Bronchial epithelial cell (primary cell): ENCODE measurements around the gene VAV3. TPM values are rescaled to one million over a fixed set of nuclear protein-coding genes. Genes with fewer than 3 reads are reported as not detected.

Experiments used
- DNase-seq: peaks from one replicate; pipeline ENCODE4 v3.0.0-alpha.2; 2010; ENCODE audit warnings: low read depth
- FAIRE-seq: peaks from 2 replicates; lab custom pipeline; 2011; peaks lifted over from hg19 to GRCh38; lab: Jason Lieb, UNC
- H3K27me3 ChIP-seq: 2 replicates; pipeline ENCODE4 v1.5.1; 2011; ENCODE audit warnings: low read length; ENCODE audit not compliant: control insufficient read depth, insufficient read depth
- H3K36me3 ChIP-seq: 2 replicates; pipeline ENCODE4 v1.5.1; 2011; ENCODE audit warnings: low read length; ENCODE audit not compliant: control insufficient read depth, insufficient read depth
- H3K4me3 ChIP-seq: 2 replicates; pipeline ENCODE4 v1.5.1; 2011; ENCODE audit warnings: mild to moderate bottlenecking, low read depth, low read length, control low read depth
- total RNA-seq: library from RNA; depleted of rRNA; stranded (reverse); fragments of >200 nt; gene quantifications from 2 replicates; pipeline ENCODE4 v1.2.1, GENCODE V29; 2014
- TF ChIP-seq, protein P1 (sequence below): IDR thresholded peaks from 2 replicates; pipeline ENCODE4 v1.5.1; 2011; ENCODE audit warnings: mild to moderate bottlenecking, moderate library complexity, low read length, control low read depth, inconsistent platforms; ENCODE audit not compliant: insufficient read depth, severe bottlenecking

VAV3 gene
- total RNA-seq, 1 donor from 2014 or later = 10.5 TPM

DNA sequence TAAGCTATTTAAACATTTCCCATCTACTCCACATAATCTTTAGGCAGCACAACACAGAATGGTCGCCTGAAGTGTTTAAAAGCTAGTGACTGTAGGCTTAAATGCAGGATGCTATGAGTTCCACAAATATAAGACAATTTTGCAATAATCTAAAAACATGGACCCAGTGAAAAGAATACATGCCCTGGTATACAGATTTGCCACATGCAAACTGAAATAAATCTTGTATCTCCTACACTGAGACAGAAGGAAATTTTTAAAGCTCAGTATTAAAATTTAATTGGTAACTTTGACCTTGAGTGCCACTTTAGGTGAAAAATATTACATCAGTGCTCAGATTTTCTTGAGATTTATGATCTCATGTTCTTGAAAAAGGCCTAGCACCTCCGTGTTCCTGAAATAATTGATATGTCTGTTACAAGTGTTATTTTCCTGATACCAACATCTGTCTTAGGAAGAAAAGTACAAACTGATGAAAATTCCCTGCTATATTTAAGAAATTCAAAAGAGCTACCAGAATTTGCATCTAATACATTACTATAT is 285.5 kb downstream of the VAV3 start:
- no peak for FAIRE-seq
- no peak overlapping the region for H3K4me3 ChIP-seq
- H3K36me3 ChIP-seq = no peaks in the 10 kb centered on the region
- TF ChIP-seq, protein P1, sequence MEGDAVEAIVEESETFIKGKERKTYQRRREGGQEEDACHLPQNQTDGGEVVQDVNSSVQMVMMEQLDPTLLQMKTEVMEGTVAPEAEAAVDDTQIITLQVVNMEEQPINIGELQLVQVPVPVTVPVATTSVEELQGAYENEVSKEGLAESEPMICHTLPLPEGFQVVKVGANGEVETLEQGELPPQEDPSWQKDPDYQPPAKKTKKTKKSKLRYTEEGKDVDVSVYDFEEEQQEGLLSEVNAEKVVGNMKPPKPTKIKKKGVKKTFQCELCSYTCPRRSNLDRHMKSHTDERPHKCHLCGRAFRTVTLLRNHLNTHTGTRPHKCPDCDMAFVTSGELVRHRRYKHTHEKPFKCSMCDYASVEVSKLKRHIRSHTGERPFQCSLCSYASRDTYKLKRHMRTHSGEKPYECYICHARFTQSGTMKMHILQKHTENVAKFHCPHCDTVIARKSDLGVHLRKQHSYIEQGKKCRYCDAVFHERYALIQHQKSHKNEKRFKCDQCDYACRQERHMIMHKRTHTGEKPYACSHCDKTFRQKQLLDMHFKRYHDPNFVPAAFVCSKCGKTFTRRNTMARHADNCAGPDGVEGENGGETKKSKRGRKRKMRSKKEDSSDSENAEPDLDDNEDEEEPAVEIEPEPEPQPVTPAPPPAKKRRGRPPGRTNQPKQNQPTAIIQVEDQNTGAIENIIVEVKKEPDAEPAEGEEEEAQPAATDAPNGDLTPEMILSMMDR = no peak
- no peak for DNase-seq
- no peaks in the 10 kb centered on the region for H3K27me3 ChIP-seq

DNA sequence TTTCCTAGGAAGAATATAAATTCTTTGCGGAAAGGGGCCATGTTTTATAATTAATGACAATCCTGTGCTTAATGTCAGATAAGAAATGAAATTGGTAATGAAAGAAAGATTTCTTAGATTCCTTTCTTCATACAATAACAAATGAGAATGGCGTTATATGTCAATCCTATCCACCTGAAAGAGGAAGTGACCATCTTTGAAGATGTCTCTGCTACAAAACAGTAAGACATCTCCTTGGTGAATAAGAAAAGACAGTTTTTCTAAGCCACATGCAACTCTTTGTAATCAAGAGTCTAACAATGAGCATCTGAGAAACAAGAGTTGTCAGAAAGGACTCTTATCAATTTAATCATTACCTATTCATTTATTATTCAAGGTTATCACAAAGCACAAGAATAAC is 286.0 kb downstream of the VAV3 start:
- Histone ChIP-seq H3K36me3 (no peaks in the 10 kb centered on the region), H3K4me3 (no peak overlapping the region), H3K27me3 (no peaks in the 10 kb centered on the region)
- FAIRE-seq (no peak), DNase-seq (no peak)
- TF ChIP-seq, protein P1 = no peak

DNA sequence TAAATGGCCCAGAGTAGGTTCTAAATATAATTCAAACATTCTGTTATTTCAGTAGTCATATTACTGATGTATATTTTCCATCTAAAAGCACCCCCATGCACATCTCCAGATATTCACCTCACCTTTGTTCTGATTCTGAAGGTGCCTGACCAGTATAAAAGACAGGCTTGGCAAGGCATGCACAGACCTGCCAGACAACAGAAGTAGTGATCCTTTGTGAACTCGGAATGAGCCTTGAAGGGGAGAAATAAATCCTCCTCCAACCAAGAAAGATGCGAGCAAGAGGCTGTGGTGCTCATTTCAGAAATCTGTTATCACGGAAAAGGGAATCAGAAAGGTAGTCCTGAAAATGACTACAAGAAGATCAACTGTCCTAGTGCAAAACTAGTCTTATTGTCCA is 287.3 kb downstream of the VAV3 start:
- FAIRE-seq (no peak), DNase-seq (peak; percentile 82)
- TF ChIP-seq, protein P1 = no peak
- Histone ChIP-seq H3K27me3 (no peaks in the 10 kb centered on the region), H3K4me3 (no peak overlapping the region), H3K36me3 (no peaks in the 10 kb centered on the region)

DNA sequence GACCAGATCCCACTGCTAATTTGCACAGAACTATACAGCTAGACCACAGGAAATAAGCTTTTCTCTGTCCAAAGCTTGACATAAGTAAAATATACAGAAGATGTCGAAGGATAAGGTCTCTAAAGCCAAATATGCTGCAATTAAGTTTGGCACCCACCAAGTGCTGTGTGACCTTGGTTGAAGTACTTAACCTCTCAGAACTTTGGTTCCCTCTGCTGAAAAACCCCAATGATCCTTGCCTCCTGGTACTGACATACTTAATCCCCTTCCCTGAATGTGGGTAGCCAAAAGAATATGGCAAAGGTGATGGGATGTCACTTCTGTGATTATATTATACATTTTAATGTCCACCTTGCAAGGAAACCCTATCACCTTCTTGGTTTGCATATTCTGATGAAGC is 290.5 kb downstream of the VAV3 start:
- FAIRE-seq (no peak), DNase-seq (no peak)
- TF ChIP-seq, protein P1 = no peak
- H3K4me3 ChIP-seq = no peak overlapping the region
- no peaks in the 10 kb centered on the region for H3K27me3 ChIP-seq
- H3K36me3 ChIP-seq = no peaks in the 10 kb centered on the region

DNA sequence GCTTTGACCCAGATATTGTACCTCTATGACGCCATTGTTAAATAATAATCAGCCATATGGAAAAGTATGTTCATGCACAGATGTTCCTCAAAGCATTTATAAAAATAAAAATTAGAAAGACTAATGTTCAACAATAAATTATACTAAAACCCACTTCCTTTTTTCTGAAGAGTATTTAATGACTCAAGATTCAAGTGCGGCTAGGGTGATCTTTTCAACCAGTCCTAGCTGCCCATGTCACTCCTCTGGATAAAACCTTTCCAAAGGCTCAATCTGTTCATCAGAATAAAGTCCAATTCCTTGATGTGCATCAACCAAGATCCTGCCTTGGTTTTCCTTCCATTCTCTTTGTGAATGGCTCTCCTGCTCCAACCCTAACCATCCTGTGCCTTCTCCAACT is 292.0 kb downstream of the VAV3 start:
- no peaks in the 10 kb centered on the region for H3K36me3 ChIP-seq
- FAIRE-seq = no peak
- no peaks in the 10 kb centered on the region for H3K27me3 ChIP-seq
- no peak overlapping the region for H3K4me3 ChIP-seq
- no peak for DNase-seq
- TF ChIP-seq, protein P1 = no peak

DNA sequence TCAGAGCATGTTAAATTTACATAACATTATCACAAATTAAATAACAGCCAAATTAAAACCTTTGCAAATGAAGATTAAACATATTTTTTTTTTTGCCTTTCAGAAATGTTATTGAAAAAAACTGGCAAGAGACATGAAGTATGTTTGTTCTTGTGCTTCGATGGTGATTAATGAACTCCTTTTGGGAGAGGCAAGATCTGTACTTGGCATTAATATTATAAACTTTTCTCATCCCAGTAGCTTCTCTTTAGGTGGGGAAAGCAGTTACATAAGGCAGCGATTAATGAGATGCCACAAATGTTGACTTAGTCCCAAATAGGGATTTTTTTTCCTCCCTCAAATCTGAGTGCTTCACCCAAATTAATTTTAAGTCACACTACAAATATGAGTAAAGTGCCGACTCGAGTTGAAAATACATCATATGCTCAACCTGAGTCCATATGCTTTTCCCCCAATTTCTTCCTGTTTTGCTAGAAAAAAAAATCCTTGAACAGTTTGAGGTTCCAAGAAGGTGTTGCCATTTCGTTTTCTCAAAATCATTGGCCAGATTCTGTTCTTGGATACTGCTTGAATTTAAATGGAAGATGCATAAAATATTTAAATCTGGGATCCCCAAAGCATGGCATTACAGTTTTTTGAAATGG is 294.5 kb downstream of the VAV3 start:
- DNase-seq (no peak), FAIRE-seq (no peak)
- Histone ChIP-seq H3K27me3 (no peaks in the 10 kb centered on the region), H3K4me3 (no peak overlapping the region), H3K36me3 (no peaks in the 10 kb centered on the region)
- TF ChIP-seq, protein P1 = no peak
